Activated CD4-positive, alpha-beta T cell treated with anti-CD3 and anti-CD28 coated beads for 24 hours (primary cell): ENCODE data around the gene PSTPIP2.
"Not testable (repeated sequence)": the region's sequence is repeated elsewhere in the genome, so short reads cannot be mapped to it uniquely, and the experiment has no call there.

Experiments used
- DNase-seq, 2 donors: peaks; one replicate each; pipeline ENCODE4 v3.0.0-alpha.2; 2020; ENCODE audit warnings: low read depth in 2 of 2

Gene PSTPIP2

DNA sequence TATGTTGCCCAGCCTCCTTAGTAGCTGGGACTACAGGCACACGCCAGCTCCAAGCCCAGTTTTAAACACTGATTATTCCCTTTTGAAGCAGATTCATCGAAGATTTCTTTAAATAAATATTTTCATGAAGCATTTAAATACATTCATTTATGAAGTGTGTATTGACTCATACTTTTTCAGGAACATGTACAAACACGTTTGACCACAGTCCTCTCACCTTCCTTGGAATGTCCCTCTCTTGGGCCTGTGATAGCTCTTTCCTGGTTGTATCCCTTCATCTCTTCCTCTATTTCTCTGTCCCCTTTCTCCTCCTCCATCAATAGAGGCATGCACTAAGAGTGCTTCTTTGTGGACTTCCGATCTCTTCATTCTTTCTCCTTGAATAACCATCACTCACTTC is 2.5 kb downstream of the PSTPIP2 start:
- DNase-seq: no peak

DNA sequence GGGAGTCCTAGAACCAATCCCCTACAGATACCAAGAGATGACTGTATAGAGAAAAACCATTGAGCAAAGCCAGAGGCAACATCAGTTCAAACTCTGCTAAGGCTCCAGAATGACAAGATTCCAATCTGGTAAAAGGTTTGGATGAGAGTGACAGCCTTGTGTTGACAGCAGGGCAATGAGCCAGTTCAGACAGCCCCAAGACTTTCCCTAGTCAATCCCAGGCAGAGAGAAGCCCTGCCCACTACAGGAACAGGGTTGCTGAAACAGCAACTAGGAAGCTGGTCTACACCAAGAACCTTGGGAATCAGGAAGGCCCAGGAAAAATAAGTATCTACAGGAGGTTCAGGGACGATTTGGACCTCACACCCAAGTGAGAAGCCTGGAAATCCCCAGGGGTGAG is 3.3 kb downstream of the PSTPIP2 start:
- no peak for DNase-seq

DNA sequence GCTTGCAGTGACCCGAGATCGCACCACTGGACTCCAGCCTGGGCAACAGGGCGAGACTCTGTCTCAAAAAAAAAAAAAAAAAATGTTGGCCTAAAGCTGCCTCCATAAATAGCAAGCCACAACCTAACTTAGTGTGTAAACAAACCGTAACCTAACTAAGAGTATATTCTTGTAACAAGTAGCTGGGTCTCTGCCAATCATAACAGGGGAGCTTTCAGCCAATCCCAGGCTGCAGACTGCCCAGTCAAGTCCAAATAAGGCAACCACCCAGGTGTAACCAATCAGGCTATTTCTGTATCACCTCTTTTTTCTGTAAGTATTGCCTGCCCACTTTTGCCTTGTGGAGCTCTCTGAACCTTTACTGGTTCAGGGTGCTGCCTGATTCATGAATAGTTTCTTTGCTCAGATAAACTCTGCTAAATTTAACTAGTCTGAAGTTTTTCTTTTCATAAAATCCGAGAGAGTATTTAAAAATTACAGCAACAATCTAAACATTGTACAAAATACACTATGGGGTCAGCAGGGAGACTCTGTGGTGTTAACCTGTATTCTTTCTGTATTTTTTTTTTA is 4.5 kb downstream of the PSTPIP2 start:
- DNase-seq: no peak

DNA sequence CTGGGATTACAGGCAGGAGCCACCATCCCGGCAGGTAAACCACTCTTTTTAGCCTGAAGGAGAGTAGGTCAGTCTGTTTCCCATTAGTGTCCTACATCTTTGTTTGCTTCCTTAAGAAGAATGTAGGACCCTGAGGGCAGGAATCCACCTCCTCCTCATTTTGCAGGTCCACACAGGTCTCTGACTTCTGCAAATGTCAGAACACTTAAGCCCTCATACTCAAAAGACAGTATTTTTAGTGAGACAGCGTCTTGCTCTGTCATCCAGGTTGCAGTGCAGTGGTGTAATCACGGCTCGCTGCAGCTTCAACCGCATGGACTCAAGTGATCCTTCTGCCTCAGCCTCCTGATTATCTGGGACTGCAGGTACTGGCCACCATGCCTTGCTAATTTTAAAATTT is 9.3 kb downstream of the PSTPIP2 start:
- DNase-seq: no peak

DNA sequence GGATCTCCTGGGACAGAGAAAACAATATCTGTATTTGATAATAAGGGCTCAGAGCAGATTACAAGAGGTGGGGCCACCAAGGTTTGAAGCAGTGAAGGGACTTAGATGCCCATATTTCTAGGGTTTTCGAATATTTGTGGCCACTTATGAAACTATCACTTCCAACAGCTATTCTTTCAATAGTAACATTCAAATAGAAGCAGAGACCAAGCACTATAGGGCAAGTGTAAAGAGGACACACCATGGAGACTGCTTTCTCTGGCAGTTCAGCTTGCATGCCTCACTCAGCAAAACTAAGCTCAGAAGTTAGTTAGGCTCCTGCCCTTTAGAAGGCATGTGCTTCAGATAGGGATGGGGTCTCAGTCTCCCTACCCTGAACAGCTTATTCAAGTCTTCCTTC is 10.3 kb downstream of the PSTPIP2 start:
- DNase-seq: no peak

DNA sequence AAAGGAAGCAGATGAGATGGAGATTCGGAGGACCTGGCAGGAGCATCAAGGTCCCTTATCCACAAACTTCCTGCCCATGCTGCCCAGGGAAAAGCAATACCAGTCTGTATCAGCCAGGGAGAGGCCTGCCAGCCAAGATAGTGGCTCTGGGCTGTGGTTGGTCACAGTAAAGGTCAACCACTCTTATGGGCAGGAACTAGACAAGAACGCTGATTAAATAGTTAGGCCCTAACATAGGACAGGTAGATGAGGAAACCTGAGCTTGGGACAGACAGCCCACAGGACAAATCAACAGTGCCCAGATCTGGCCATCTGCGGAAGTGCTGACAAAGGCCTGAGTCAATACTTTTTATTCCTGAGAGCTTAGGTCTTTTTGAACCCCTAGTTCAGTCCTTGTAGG is 10.7 kb downstream of the PSTPIP2 start:
- DNase-seq: no peak

DNA sequence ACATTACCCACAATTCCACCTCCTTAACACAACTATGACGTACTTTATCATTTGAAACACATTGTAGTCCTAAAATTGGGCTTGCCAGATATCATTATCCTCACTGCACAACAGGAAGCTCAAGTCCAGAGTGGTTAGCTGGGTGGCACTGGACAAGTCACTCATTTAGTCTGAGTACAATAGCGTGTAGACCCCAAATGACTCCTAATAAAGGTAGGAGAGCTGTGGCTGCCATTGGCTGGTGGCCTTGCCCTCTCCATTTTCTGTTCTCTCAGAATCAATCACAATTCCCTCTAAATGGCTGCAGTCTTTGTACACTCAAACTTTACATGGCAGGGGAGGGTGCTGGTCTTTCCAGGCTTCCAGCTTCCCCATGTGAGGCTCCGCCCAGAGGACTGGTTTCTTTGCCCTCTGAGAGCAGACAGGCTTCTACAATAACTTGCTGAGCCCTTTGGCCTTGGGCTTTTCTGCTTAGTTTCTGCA is 11.7 kb downstream of the PSTPIP2 start:
- no peak for DNase-seq

DNA sequence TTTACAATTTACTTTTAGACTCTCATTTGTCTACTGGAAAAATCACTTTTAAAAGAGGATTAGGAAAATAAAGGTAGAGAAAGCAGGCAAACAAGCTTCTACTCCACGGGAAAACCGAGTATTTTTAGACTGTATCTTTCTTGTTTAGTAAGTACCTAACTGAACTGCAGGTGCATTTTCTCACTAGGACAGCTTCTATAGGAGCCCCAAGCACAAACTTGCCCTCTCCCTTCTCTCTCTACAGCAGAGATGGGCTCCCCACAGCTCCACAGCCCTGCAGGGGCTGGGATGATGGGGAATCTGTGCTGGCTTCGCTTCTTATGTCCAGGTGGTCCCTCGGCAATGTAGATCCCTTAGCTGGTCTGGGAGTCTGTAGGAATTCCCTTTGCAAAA is 16.2 kb downstream of the PSTPIP2 start:
- no peak for DNase-seq

DNA sequence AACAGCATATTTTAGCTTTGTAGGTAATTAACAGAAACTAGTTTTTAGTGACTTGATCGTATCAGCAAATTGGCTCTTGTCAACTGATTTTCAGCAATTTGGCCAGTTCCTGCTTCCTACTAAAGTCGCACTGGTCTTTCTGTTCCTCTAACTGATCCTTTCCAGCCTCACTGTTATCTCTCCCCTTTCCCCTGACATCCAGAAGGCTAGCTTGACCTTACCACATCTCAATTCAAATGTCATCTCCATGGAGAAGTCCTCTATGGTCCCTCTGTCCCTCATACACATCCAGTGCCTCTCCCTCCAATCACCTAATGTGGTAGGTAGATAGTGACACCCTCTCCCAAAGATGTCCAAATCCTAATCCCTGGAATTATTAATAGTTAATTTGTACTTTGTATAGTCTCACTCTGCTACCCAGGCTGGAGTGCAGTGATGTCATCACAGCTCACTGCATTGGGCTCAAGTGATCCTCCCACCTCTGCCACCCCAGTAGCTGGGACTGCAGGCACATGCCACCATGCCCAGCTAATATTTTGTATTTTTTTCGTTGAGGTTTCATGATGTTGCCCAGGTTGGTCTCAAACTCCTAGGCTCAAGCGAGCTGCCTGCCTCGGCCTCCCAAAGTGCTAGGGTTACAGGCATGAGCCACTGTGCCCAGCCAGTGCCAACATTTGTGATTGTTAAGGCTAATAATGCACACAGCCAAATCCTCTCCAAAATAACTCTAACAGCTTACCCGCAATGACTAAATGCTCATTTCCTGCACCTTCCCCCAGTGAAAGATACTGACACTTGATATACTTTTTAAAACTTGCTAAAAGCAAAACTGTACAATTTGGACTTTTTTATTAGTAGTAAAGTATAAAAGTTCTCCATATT is 16.9 kb downstream of the PSTPIP2 start:
- DNase-seq: no peak

DNA sequence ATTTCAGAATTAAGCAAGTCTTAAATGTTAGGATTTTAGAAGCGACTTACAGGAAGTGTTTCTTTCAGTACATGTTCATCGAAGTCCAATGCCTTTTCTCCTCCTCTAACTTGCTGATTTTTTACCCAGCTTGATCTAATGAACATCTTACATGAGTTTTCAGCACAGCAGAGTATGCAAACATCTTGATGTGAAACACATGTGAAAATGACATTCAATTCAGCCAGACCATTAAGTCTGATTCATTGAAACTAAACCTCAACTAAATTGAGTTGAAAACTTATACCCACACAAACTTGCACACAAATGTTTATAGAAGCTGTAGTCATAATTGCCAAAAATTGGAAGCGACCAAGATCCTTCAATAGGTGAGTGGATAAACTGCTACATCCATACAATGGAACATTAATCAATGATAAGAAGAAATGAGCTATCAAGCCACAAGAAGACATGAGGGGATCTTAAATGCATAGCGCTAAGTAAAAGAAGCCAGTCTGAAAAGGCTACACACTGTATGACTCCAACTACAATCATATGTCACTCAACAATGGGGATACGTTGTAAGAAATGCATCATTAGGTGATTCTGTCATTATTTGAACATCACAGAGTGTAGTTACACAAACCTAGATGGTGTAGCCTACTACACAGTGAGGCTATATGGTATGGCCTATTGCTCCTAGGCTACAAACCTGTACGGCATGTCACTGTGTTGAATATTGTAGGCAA is 18.5 kb downstream of the PSTPIP2 start:
- no peak for DNase-seq

DNA sequence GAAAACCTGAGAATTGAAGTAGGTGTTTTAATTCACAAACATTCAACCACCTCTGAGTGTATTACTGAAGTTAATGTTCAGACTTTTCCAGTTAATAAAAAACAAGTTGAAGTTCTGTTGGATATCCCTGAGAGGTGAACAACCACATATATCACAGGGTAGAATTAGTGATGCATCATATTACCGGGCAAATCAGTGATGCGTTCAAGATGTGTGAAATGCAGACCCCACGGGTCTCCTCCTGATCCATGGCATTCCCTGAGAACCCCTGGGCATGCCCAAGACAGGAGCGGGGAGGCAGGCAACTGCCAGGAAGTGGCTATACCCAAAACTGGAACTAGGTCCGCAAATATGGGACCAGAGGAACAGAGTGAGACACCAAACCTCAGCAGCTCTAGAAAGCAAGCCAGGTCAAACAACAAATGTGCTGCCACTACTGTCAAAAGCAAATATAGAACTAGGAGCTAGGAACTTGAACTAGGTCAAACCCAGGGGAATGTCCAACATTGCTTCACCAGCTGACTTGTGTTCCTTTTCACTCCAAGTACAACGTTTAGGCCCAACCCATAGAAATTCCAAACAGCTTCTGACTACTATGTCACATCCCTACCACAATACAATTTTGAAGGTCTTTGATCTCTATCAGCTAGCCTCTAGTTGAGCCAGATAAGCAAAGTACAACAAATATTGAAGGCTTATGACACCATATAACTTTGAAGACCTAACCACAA is 20.2 kb downstream of the PSTPIP2 start:
- no peak for DNase-seq

DNA sequence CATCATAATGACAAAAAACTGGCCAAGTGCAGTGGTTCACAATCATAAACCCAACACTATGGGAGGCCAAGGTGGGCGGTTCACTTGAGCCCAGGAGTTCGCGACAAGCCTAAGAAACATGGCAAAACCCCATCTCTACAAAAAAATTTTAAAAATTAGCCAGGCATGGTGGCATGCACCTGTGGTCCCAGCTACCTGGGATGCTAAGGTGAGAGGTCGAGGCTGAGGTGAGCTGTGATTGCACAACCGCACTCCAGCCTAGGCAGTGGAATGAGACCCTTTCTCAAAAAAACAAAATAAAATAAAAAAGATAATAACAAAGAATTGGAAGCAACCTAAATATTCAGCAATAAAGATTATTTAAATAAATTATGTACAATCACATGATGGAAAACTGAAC is 21.8 kb downstream of the PSTPIP2 start:
- DNase-seq: no peak

DNA sequence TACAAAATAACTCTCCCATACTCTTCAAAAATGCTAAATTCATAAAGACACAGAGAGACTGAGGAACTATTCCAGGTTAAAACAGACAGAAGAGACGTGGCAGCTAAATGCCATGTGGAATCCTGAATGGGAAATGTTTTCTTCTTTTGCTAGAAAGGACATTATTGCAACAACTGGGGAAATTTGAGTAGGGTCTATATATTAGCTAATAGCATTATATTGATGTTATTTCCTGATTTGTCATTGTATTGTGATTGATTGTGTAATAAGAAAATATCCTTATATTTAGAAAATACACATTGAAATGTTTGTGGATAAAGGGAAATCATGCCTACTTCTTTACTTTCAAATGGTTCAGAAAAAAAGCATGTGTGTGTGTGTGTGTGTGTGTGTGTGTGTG is 23.4 kb downstream of the PSTPIP2 start:
- DNase-seq: no peak

DNA sequence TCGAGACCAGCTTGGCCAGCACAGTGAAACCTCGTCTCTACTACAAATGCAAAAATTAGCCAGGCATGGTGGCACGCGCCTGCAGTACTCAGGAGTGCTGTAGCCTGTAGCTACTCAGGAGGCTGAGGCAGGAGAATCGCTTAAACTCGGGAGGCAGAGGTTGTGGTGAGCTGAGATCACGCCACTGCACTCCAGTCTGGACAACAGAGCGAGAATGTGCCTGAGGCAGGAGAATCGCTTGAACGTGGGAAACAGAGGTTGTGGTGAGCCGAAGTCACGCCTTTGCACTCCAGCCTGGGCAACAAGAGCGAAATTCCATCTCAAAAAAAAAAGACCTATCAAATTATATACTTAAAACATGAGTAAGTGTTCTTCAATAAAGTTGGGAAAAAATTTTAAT is 24.7 kb downstream of the PSTPIP2 start:
- DNase-seq: not testable (repeated sequence)

DNA sequence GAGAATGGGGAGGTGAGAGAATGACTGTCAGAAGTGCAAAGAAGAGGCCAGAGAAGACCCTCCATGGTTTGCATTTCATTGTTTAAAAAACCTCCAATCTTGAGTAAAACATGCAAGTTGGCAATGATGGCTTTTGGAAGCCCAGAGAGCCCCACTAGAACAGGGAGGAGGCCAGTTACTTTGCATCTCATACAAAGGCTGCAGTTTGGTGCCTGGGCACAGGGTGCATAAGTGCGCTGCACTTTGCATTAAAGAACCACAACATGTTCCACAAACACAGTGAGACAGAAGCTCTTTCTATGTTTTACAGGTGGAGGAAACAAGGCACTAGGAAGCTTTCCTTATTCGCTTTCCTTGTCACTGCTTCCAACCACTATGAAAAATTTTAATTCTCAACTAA is 25.4 kb downstream of the PSTPIP2 start:
- no peak for DNase-seq

DNA sequence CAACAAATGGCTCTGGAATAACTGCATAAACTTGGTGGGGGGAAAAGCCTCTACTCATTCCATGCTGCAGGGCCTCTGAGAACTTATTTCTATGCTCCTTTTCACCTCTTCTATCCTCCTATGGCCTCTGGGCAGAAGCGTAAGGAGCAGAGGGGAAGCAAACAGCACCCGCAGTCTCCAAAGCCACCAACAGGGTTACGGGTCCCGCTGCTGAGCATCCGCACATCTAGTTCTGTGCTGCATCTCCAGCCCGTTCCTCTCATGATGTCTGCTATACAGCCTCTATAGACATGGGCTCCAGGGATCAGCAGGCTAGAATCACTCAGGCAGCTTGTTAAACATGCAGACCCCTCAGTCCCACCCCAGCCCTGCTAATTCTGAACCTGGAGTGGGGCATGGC is 25.9 kb downstream of the PSTPIP2 start:
- DNase-seq: no peak

DNA sequence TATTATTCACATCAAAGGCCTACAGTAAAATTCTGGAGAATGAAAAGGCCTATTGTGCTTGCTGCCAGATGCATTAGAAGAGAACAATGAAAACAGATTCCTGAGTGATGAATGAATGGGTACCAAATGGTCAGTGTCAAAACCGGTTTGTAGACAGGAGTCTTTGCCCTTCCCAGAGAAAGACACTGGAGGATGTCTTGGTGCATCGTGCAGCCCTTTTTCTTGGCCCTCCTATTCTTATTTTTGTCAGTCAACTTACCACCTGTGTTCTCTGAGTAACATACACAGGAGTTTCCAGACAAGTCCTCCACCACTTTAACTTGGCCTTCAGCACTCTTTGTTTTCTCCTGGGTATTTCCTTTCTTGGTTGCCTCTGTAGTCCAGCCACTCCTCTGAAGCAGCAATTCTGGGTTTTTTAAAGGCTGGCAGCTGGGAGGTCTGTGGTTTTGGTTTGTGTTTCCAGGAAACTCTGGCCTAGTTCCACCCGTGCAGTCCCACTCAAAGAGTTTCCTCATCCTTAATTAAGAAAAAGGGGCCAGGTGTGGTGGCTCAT is 29.4 kb downstream of the PSTPIP2 start:
- DNase-seq: no peak

DNA sequence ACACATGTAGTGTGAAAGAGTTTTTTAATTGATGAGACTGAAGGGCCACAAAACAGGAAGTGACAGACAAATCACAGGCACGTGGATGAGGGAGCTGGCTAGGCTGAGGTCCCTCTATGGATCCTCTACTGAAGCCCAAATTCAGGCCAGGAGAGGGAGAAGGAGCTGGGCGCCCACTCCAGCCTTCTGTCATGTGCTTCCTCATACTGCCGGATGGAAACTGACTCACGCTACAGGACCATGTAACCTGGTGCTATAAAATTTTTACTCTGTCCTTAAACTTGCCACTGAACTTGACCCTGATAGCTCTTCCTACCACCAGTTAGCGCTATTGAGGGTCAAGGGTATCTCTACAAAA is 31.3 kb downstream of the PSTPIP2 start:
- DNase-seq: no peak

DNA sequence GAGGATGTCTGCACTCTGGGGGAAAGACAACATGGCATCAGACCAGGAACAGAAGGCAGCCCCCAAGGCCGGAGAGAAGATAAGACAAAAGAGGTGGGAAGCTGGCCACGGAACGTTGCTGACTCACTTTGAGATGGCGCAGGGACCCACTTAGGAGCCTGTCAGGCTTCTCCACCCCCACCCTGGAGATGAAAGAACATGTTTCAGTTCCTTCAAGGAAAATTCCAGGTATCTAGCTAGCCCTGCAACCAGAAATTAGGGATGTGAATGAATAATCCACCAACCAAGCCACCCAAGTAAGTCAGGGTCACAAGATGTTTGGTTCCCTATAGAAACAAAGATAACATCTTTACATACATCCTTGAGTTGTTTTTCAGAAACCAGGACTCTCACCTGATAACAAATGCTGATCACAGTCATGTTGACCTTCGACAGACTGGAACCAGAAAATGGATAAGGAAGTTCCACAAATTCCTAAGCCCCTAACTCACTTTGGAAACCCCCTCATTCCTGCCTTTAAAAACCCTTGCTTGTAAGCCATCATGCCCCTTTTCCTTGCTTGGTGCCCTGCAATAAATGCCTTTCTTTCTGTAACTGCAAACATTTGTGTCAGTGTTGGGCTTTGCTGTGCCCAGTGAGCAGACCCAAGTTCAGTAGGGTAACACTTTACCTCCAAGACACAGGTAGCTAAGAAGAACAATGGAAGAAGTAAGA is 31.9 kb downstream of the PSTPIP2 start:
- DNase-seq: no peak

DNA sequence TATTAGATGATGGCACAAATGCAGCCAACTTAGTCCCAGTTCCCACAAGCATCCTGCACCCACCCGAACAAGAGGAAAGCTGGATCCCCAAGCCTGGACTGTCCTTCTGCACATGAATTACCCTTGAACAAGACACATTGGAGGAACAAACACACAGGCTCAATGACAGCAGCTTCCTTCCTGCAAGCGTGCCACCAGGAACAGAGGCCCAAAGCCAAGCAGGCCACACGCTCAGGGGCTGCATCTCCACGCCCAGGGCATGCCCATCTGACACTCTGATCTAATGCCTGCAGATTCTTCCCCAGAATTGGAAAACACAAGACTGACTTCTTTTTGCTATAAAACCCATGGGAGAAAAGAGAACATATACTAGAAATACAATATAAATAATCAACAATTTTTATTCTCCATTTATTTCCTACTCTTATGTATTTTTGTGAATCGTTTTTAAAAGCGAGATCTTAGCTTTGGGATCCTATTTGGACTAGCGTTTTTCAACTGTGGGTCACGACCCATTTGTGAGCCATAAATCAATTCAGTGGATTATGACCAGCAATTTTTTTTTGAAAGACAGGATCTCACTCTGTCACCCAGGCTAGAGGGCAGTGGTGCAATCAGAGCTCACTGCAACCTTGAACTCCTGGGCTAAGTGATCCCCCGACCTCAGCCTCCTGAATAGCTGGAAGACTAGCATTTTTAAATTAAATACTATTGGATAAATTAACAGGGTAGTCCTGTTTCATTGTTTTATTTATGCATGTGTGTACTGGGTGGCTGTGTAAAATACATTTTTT is 34.4 kb downstream of the PSTPIP2 start:
- no peak for DNase-seq
